HepG2 (cell line): ENCODE data around the gene RNASE13. TPM values are rescaled to one million over a fixed set of nuclear protein-coding genes. Genes with fewer than 3 reads are reported as not detected.

Source experiments
- ATF4 ChIP-seq, 2 experiments: fragments of 450-650 bp in 1 of 2; sonication (generic) in 1 of 2; formaldehyde crosslinking; IDR thresholded peaks; 2 replicates each; pipeline versions ENCODE4 v1.5.0 to v1.8.0; 2020 to 2022; ENCODE audit warnings: mild to moderate bottlenecking in 1 of 2, missing genetic modification reagents in 1 of 2
- BRD4 ChIP-seq: sonication (generic); formaldehyde crosslinking; IDR thresholded peaks from 2 replicates; pipeline ENCODE4 v1.4.0; 2020; ENCODE audit warnings: missing genetic modification reagents
- ERF ChIP-seq: IDR thresholded peaks from 2 replicates; pipeline ENCODE4 v1.6.1; 2018; ENCODE audit warnings: missing biosample characterization, missing genetic modification reagents
- HDAC2 ChIP-seq: sonication (generic); formaldehyde crosslinking; IDR thresholded peaks from 2 replicates; pipeline ENCODE4 v1.4.0; 2020; ENCODE audit warnings: missing genetic modification reagents
- MAFG ChIP-seq: sonication (generic); formaldehyde crosslinking; IDR thresholded peaks from 2 replicates; pipeline ENCODE4 v1.5.1; 2020; ENCODE audit warnings: mild to moderate bottlenecking, missing genetic modification reagents
- NFYB ChIP-seq: sonication (generic); formaldehyde crosslinking; IDR thresholded peaks from 2 replicates; pipeline ENCODE4 v1.4.0; 2020; ENCODE audit warnings: missing genetic modification reagents
- NKX3-1 ChIP-seq: sonication (generic); formaldehyde crosslinking; IDR thresholded peaks from 2 replicates; pipeline ENCODE4 v1.5.0; 2020; ENCODE audit warnings: missing genetic modification reagents
- POLR2AphosphoS5 ChIP-seq: IDR thresholded peaks from 2 replicates; pipeline ENCODE4 v1.6.1; 2012; ENCODE audit warnings: low read depth, low read length
- RCOR2 ChIP-seq: IDR thresholded peaks from 2 replicates; pipeline ENCODE4 v1.6.1; 2016; ENCODE audit warnings: missing biosample characterization, missing genetic modification reagents
- RFX3 ChIP-seq: IDR thresholded peaks from 2 replicates; pipeline ENCODE4 v1.6.1; 2016; ENCODE audit warnings: missing biosample characterization, missing genetic modification reagents
- SOX13 ChIP-seq, 3 experiments: fragments of 450-650 bp in 1 of 3; sonication (generic) in 1 of 3; formaldehyde crosslinking in 1 of 3; IDR thresholded peaks in 2 of 3; conservative IDR thresholded peaks in 1 of 3; 2 replicates each; pipeline versions ENCODE4 v1.5.0 to v1.6.1; 2016 to 2020; ENCODE audit warnings: antibody characterized with exemption in 1 of 3, mild to moderate bottlenecking in 1 of 3, missing compliant biosample characterization in 1 of 3, missing genetic modification reagents in 1 of 3, moderate library complexity in 1 of 3
- SUZ12 ChIP-seq: fragments of 150-350 bp; IDR thresholded peaks from 2 replicates; pipeline ENCODE4 v1.6.1; 2014; ENCODE audit warnings: low read depth, low read length
- TIGD3 ChIP-seq: sonication (generic); formaldehyde crosslinking; IDR thresholded peaks from 2 replicates; pipeline ENCODE4 v1.5.1; 2020; ENCODE audit warnings: mild to moderate bottlenecking, missing genetic modification reagents, borderline replicate concordance
- TRIM22 ChIP-seq: fragments of 450-650 bp; IDR thresholded peaks from 2 replicates; pipeline ENCODE4 v1.6.1; 2017
- ZBTB44 ChIP-seq: sonication (generic); formaldehyde crosslinking; IDR thresholded peaks from 2 replicates; pipeline ENCODE4 v1.4.0; 2020; ENCODE audit warnings: missing genetic modification reagents
- ZFP82 ChIP-seq: sonication (generic); formaldehyde crosslinking; IDR thresholded peaks from 2 replicates; pipeline ENCODE4 v1.5.1; 2020; ENCODE audit warnings: mild to moderate bottlenecking, missing genetic modification reagents, borderline replicate concordance
- ZNF207 ChIP-seq: fragments of 450-650 bp; IDR thresholded peaks from 2 replicates; pipeline ENCODE4 v1.6.1; 2016; ENCODE audit warnings: antibody characterized with exemption, borderline replicate concordance
- ZNF232 ChIP-seq: sonication (generic); formaldehyde crosslinking; IDR thresholded peaks from 2 replicates; pipeline ENCODE4 v1.4.0; 2020; ENCODE audit warnings: missing genetic modification reagents, borderline replicate concordance
- ZNF609 ChIP-seq: sonication (generic); formaldehyde crosslinking; IDR thresholded peaks from 2 replicates; pipeline ENCODE4 v1.4.0; 2020; ENCODE audit warnings: mild to moderate bottlenecking, missing genetic modification reagents, borderline replicate concordance
- ZNF746 ChIP-seq: sonication (generic); formaldehyde crosslinking; IDR thresholded peaks from 2 replicates; pipeline ENCODE4 v1.8.0; 2022; ENCODE audit warnings: mild to moderate bottlenecking, missing genetic modification reagents
- polyA plus RNA-seq, 8 experiments: library from polyadenylated mRNA; depleted of rRNA in 3 of 8; stranded (reverse) in 7 of 8; unstranded in 1 of 8; fragments of >200 nt; fragmentation: Illumina TruSeq in 4 of 8; extraction: Trizol in 4 of 8; gene quantifications; 2 replicates each; pipeline versions ENCODE4 v1.2.1 to v1.2.3, GENCODE V29; 2011 to 2016; ENCODE audit warnings: low read depth in 4 of 8, missing spikeins in 1 of 8, mixed read lengths in 1 of 8; ENCODE audit not compliant: insufficient read depth in 1 of 8
- total RNA-seq, 5 experiments: library from RNA; depleted of rRNA; stranded (reverse); fragments of >200 nt; fragmentation: Illumina TruSeq; extraction: Trizol; gene quantifications; 2 replicates each; pipeline ENCODE4 v1.2.3, GENCODE V29; 2016; ENCODE audit warnings: low read depth in 1 of 5

Gene RNASE13
- total and polyA plus RNA-seq, 2 of the 13 experiments (the other 11 are each of a cell fraction or from before 2014, with no cell fraction given) = 1.0 TPM; not detected in 1

DNA sequence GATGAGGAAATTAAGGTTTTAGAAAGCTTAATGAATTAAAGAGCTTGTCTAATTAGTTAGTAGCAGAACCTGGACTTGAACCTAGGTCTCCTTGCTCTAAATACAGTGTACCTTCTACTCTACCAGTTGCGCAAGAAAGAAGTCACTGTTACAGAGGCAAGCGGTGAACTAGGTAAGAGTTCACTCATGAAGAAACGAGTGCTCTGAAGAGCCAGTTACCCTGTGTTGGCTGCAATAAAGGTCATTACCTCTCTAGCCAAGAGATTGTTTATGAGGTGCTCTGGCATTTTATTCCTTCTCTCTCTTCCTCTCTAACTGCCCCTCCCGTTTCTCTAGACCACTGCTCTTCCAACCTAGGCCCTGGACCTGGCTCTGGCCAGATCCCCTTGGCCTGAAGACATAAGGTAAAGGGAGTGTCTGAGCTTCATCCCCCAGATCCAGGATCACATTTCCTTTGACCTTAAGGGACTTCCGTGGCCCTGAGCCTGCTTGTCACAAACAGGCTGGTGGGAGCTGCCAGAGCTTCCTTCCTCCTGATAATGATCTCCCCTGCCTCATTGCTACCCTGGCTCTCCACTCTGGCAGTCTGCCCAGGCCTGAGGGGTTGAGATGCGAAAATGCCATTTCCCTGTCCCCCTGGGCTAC lies 9.5 kb upstream of the RNASE13 start (continued):
- TF ChIP-seq ZNF609 (CRISPR knock-in tag) = no peak
- TF ChIP-seq MAFG (CRISPR knock-in tag) = no peak
- peak; percentile 48; the same call in 1 of the 2 replicates for TF ChIP-seq HDAC2 (CRISPR knock-in tag)
- TF ChIP-seq ZNF207 = no peak
- peak; percentile 43; the same call in 1 of the 2 replicates for TF ChIP-seq ERF (CRISPR knock-in tag)
- TF ChIP-seq NKX3-1 (CRISPR knock-in tag) = no peak
- TF ChIP-seq NFYB (CRISPR knock-in tag) = no peak
- TF ChIP-seq TIGD3 (CRISPR knock-in tag) = no peak
- no peak for TF ChIP-seq ZFP82 (CRISPR knock-in tag)
- TF ChIP-seq TRIM22 = no peak
- TF ChIP-seq RCOR2 = peak; percentile 91
- no peak; the same call in 1 of the 2 replicates for TF ChIP-seq BRD4
- TF ChIP-seq ATF4 (CRISPR knock-in tag; IDR thresholded peaks at IDR 0.05) = no peak
- TF ChIP-seq SOX13 (IDR thresholded peaks at IDR 0.05) = no peak; the same call in 1 of the 2 replicates
- TF ChIP-seq SOX13 (CRISPR knock-in tag; conservative IDR thresholded peaks at IDR 0.05 in 1 of 2, IDR thresholded peaks at IDR 0.05 in 1 of 2) = peak in 1 of 2 experiments; percentile 47; a peak in 1 of 4 replicates
- no peak for TF ChIP-seq ZBTB44 (CRISPR knock-in tag)
- TF ChIP-seq POLR2AphosphoS5 = no peak
- no peak for TF ChIP-seq ZNF232 (CRISPR knock-in tag)
- no peak for TF ChIP-seq SUZ12
- TF ChIP-seq ZNF746 (CRISPR knock-in tag) = no peak
- TF ChIP-seq RFX3 (CRISPR knock-in tag) = no peak
